ENCODE measurements around the gene PDIA2.
A peak's percentile ranks its signal among the peaks of the same experiment; 100 is the strongest.

PDIA2 gene

GRCh38 chr16:316741-317464 lies 33.9 kb downstream of the PDIA2 start:
- no peak overlapping the region for H3K4me3 ChIP-seq (ENCODE audit: low read length)
- no peak for DNase-seq (ENCODE audit: low read depth)
- no peak for TF ChIP-seq CTCF (conservative IDR thresholded peaks at IDR 0.05; ENCODE audit: low read depth, low read length)

- TF ChIP-seq CTCF (conservative IDR thresholded peaks at IDR 0.05; ENCODE audit: low read depth, low read length): no peak
- H3K4me3 ChIP-seq (ENCODE audit: low read length): no peak overlapping the region
- DNase-seq (ENCODE audit: low read depth): no peak
These were observed 34.6 kb downstream of the PDIA2 start for GRCh38 chr16:317583-317982.

- DNase-seq (ENCODE audit: low read depth): no peak
- TF ChIP-seq CTCF (conservative IDR thresholded peaks at IDR 0.05; ENCODE audit: low read depth, low read length): peak; percentile 14
- no peak overlapping the region for H3K4me3 ChIP-seq (ENCODE audit: low read length)
These were observed 35.7 kb downstream of the PDIA2 start for GRCh38 chr16:318628-319027.

GRCh38 chr16:320206-320605 lies 37.2 kb downstream of the PDIA2 start:
- no peak for DNase-seq (ENCODE audit: low read depth)
- no peak overlapping the region for H3K4me3 ChIP-seq (ENCODE audit: low read length)
- TF ChIP-seq CTCF (conservative IDR thresholded peaks at IDR 0.05; ENCODE audit: low read depth, low read length): no peak

GRCh38 chr16:321532-321931 lies 38.6 kb downstream of the PDIA2 start:
- no peak for DNase-seq (ENCODE audit: low read depth)
- no peak overlapping the region for H3K4me3 ChIP-seq (ENCODE audit: low read length)
- no peak for TF ChIP-seq CTCF (conservative IDR thresholded peaks at IDR 0.05; ENCODE audit: low read depth, low read length)

- DNase-seq (ENCODE audit: low read depth): no peak
- no peak for TF ChIP-seq CTCF (conservative IDR thresholded peaks at IDR 0.05; ENCODE audit: low read depth, low read length)
- no peak overlapping the region for H3K4me3 ChIP-seq (ENCODE audit: low read length)
These were observed 39.6 kb downstream of the PDIA2 start for GRCh38 chr16:322476-323143.

- no peak for DNase-seq (ENCODE audit: low read depth)
- no peak overlapping the region for H3K4me3 ChIP-seq (ENCODE audit: low read length)
- TF ChIP-seq CTCF (conservative IDR thresholded peaks at IDR 0.05; ENCODE audit: low read depth, low read length): no peak
These were observed 41.2 kb downstream of the PDIA2 start for GRCh38 chr16:324201-324450.
